H1 (cell line): ENCODE data around the gene FGF14. TPM values are rescaled to one million over a fixed set of nuclear protein-coding genes. Genes with fewer than 3 reads are reported as not detected.

Experiments
- CTBP2 ChIP-seq: IDR thresholded peaks from 2 replicates; pipeline ENCODE4 v1.7.0; 2011; ENCODE audit warnings: borderline replicate concordance, mild to moderate bottlenecking, moderate library complexity, mixed read lengths, low read length; ENCODE audit not compliant: insufficient read depth, insufficient read length
- CTCF ChIP-seq, 3 experiments: IDR thresholded peaks; 1 replicate in 2 of 3; 2 replicates in 1 of 3; pipeline versions ENCODE4 v1.5.1 to v1.6.1; 2011; ENCODE audit warnings: low read length in 3 of 3, mild to moderate bottlenecking in 3 of 3, inconsistent platforms in 2 of 3, low read depth in 1 of 3, moderate library complexity in 1 of 3; ENCODE audit not compliant: insufficient read depth in 1 of 3; ENCODE audit errors: control extremely low read depth in 1 of 3
- JUN ChIP-seq: IDR thresholded peaks from 2 replicates; pipeline ENCODE4 v1.6.1; 2011; ENCODE audit warnings: low read depth, mild to moderate bottlenecking, improper control_type of control experiment, low read length
- RAD21 ChIP-seq, 2 experiments: IDR thresholded peaks in 1 of 2; conservative IDR thresholded peaks in 1 of 2; 2 replicates each; pipeline ENCODE4 v1.6.1; 2011; ENCODE audit warnings: low read depth in 2 of 2, low read length in 2 of 2, improper control_type of control experiment in 1 of 2, inconsistent platforms in 1 of 2, mild to moderate bottlenecking in 1 of 2, moderate library complexity in 1 of 2
- RXRA ChIP-seq: IDR thresholded peaks from 2 replicates; pipeline ENCODE4 v1.6.1; 2011; ENCODE audit warnings: low read depth, mild to moderate bottlenecking, low read length, moderate library complexity; ENCODE audit not compliant: insufficient read depth
- SP4 ChIP-seq: IDR thresholded peaks from 2 replicates; pipeline ENCODE4 v1.6.1; 2012; ENCODE audit warnings: low read length, inconsistent platforms
- YY1 ChIP-seq: IDR thresholded peaks from 2 replicates; pipeline ENCODE4 v1.6.1; 2011; ENCODE audit warnings: low read depth, mild to moderate bottlenecking, low read length
- ZNF274 ChIP-seq: IDR thresholded peaks from 2 replicates; pipeline ENCODE4 v1.7.0; 2012; ENCODE audit warnings: low read length, borderline replicate concordance; ENCODE audit errors: extremely low read depth
- polyA plus RNA-seq, 7 experiments: library from polyadenylated mRNA; depleted of rRNA in 3 of 7; stranded (reverse) in 5 of 7; unstranded in 2 of 7; fragments of >200 nt in 5 of 7; fragments of 200-250 nt in 2 of 7; gene quantifications; 1 replicate in 5 of 7; 2 replicates in 1 of 7; 4 replicates in 1 of 7; pipeline versions ENCODE4 v1.2.1 to v1.2.3, GENCODE V29; 2011 to 2013; ENCODE audit warnings: missing spikeins in 2 of 7, mixed read lengths in 2 of 7
- total RNA-seq: library from RNA; stranded (reverse); fragmentation: NEBNext Ultra II Directional; extraction: Animal tissue kit (Norgen Biotek cat#: 25700); gene quantifications from 2 replicates; pipeline ENCODE4 v1.2.1, GENCODE V29; 2021

FGF14 gene
- total and polyA plus RNA-seq, 2 of the 8 experiments (the other 6 are each of a cell fraction or from before 2014, with no cell fraction given) = 0.05 to 0.58 TPM

GRCh38 chr13:101711307-101712025, 690.4 kb downstream of the FGF14 start (continued):
- TF ChIP-seq CTCF (IDR thresholded peaks at IDR 0.05; ENCODE audit: control extremely low read depth in 1 of 3, insufficient read depth in 1 of 3, low read depth in 1 of 3, low read length in 3 of 3) (no peak), SP4 (no peak), RAD21 (IDR thresholded peaks at IDR 0.05 in 1 of 2, conservative IDR thresholded peaks at IDR 0.05 in 1 of 2; ENCODE audit: low read depth in 2 of 2, low read length in 2 of 2) (no peak), CTBP2 (no peak), RXRA (no peak), YY1 (no peak), JUN (no peak), ZNF274 (no peak)
